Spleen (tissue), 7 donors: Measurements from ENCODE around the gene KRTAP2-4.

ENCODE experiments used
- CTCF ChIP-seq, 11 experiments: fragments of 200-600 bp in 7 of 11; fragments of 450-650 bp in 4 of 11; sonication (generic) in 4 of 11; IDR thresholded peaks in 8 of 11; conservative IDR thresholded peaks in 3 of 11; 1 replicate in 7 of 11; 2 replicates in 4 of 11; pipeline versions ENCODE4 v1.4.0 to v1.8.0; 2016 to 2021; ENCODE audit warnings: antibody characterized with exemption in 11 of 11, inconsistent platforms in 4 of 11, mild to moderate bottlenecking in 1 of 11
- POLR2A ChIP-seq, 3 donors: fragments of 450-650 bp; IDR thresholded peaks; one replicate each; pipeline ENCODE4 v1.5.1; 2017; ENCODE audit warnings: antibody characterized with exemption in 3 of 3, mild to moderate bottlenecking in 1 of 3
- POLR2AphosphoS5 ChIP-seq, 3 donors: sonication (generic); formaldehyde crosslinking; IDR thresholded peaks; one replicate each; pipeline ENCODE4 v1.5.1; 2017; ENCODE audit warnings: antibody characterized with exemption in 3 of 3
- donor health status: DM: no; HTN: no; CAD: no; lungs with moderate emphysema.
- donor health status: DM: no; HTN: no; CAD: no.
- donor health status: DM: no; HTN: no; CAD: no.

- TF ChIP-seq POLR2AphosphoS5 (IDR thresholded peaks at IDR 0.05) (no peak), POLR2A (IDR thresholded peaks at IDR 0.05) (no peak), CTCF (IDR thresholded peaks at IDR 0.05 in 8 of 11, conservative IDR thresholded peaks at IDR 0.05 in 3 of 11) (no peak)
Observed at GRCh38 chr17:41020336-41020735, 45.3 kb downstream of the KRTAP2-4 start.
